Astrocyte (in vitro differentiated cells and primary cell): ENCODE data around the gene HTR1D.

Experiments used
- EZH2 ChIP-seq: IDR thresholded peaks from 2 replicates; pipeline ENCODE4 v1.6.1; 2012; ENCODE audit warnings: mild to moderate bottlenecking, low read length, inconsistent platforms; ENCODE audit not compliant: insufficient read depth
- TF ChIP-seq, protein P1 (sequence below): IDR thresholded peaks from 2 replicates; pipeline ENCODE4 v1.5.1; 2011; ENCODE audit warnings: low read depth, mild to moderate bottlenecking, inconsistent platforms, low read length, moderate library complexity; ENCODE audit not compliant: insufficient read depth

DNA sequence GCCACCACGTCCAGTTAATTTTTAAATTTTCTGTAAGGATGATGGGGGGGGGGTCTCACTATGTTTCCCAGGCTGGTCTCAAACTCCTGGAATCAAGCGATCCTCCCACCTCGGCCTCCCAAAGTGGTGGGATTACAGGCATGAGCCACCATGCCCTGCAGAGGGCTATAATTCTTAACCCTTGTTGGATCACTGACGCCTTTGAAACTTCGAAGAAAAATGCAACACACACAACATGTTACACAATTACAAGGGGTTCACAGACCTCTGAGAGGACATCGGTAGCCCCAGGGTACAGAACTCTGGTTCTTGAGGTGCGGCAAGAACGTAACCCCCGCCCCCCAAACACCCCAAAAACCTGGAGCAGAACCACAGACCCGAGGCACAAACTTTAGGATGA, 40.3 kb downstream of the HTR1D start:
- TF ChIP-seq, protein P1, sequence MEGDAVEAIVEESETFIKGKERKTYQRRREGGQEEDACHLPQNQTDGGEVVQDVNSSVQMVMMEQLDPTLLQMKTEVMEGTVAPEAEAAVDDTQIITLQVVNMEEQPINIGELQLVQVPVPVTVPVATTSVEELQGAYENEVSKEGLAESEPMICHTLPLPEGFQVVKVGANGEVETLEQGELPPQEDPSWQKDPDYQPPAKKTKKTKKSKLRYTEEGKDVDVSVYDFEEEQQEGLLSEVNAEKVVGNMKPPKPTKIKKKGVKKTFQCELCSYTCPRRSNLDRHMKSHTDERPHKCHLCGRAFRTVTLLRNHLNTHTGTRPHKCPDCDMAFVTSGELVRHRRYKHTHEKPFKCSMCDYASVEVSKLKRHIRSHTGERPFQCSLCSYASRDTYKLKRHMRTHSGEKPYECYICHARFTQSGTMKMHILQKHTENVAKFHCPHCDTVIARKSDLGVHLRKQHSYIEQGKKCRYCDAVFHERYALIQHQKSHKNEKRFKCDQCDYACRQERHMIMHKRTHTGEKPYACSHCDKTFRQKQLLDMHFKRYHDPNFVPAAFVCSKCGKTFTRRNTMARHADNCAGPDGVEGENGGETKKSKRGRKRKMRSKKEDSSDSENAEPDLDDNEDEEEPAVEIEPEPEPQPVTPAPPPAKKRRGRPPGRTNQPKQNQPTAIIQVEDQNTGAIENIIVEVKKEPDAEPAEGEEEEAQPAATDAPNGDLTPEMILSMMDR = no peak
- no peak for TF ChIP-seq EZH2
